G401 (cell line): ENCODE data around the gene CCN2. TPM values are rescaled to one million over a fixed set of nuclear protein-coding genes. Genes with fewer than 3 reads are reported as not detected.
"Not testable (repeated sequence)": the region's sequence is repeated elsewhere in the genome, so short reads cannot be mapped to it uniquely, and the experiment has no call there.

Experiments used
- DNase-seq: peaks from one replicate; pipeline ENCODE4 v3.0.0-alpha.2; 2015; ENCODE audit warnings: low spot score
- in situ Hi-C: cut with HindIII; loops from 2 replicates; pipeline ENCODE4 v1.10.0; 2016; ENCODE audit warnings: low sequenced_read_pairs, mixed read lengths
- total RNA-seq: library from RNA; depleted of rRNA; stranded (reverse); fragments of >200 nt; shearing (Covaris generic); gene quantifications from 2 replicates; pipeline ENCODE4 v1.2.3, GENCODE V29; 2014

The CCN2 gene
- total RNA-seq, 1 experiment from 2014 or later = 42.9 TPM

DNA sequence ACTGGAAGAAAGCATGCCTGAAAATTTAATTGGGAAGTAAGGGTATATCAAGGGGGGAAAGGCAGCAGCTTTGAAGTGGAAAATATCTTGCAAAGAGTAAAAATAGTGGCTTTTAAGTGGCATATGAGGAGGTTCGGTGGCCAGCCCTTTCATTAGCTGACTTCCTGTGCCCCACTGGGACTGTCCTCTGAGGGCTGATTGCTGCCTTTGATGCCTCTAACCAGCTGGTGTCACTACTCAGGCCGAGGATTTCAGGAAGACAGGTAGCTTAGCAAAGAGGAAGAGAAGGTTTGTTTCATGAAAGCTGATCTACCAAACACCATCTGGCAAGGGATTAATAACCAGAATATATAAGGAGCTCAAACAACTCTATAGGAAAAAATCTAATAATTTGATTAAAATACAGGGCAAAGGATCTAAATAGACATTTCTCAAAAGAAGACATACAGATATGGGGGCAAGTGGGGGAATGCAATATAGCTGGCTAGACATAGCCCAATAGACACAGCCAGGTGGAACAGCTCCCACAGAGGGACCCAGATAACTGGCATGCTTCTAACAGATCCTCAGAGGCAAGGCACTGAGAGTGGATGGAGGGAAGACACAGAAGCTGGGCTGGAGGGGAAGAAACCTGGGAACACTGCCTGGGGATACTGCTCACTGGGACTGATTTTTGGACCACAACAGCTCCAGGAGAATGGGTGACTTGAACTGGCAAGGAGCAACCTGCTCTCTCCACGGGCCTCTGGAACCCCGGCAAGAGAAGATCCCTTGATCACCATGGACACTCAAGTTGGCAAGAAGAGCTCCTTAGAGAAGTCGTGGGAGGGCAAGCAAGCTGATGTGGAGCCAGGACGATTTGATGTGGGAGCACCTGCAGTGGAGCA is 33.2 kb downstream of the CCN2 start:
- no peak for DNase-seq
- in situ Hi-C loops = no loop called here

GRCh38 chr6:131917318-131917717 is 33.9 kb downstream of the CCN2 start:
- in situ Hi-C loops = no loop called here
- no peak for DNase-seq

- in situ Hi-C loops = no loop called here
- no peak for DNase-seq
Observed at GRCh38 chr6:131916847-131917246, 34.3 kb downstream of the CCN2 start.

GRCh38 chr6:131916091-131916796 is 34.9 kb downstream of the CCN2 start:
- DNase-seq, in situ Hi-C loops: not testable (repeated sequence)

DNA sequence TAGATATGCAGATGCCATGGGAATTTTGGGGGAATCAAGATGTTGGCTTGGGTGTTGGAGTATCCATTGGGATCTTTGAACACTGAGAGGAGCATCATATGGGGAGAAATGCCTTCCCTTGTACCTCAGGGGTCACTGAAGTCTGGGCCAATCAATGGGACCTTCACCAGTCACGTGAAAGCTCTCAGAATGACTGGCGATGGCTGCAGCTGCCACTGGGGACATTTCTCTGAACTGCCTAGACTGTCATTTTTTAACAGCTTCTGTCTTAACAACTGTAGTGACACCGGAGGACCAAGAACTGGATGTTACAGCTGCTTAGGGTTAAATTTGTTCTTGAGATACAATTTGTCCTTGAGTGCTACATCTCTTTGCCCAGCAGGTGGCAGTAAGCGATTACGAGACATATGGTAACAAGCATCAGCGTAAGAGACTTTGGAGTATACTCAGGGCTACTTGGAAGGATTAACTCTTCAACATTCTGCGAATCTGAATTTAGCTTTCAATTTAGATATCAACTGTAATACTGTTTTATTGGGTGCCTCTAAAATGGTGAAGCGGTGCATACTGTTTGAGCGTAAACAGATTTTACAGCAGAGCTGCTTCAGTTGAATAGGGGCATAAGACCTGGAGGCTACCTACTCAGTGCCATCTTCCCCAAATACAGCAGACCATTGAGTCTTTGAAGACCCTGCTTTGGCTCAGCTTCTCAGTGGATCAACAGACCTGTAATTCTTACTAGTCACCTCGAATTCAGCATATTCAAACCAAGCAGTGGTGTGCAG is 36.0 kb downstream of the CCN2 start:
- DNase-seq = peak; percentile 48
- in situ Hi-C loops = no loop called here

GRCh38 chr6:131914234-131914633 is 36.9 kb downstream of the CCN2 start:
- in situ Hi-C loops = no loop called here
- DNase-seq = no peak

GRCh38 chr6:131911951-131912350 is 39.2 kb downstream of the CCN2 start:
- no peak for DNase-seq
- in situ Hi-C loops = no loop called here

GRCh38 chr6:131910956-131911355 is 40.2 kb downstream of the CCN2 start:
- in situ Hi-C loops = no loop called here
- no peak for DNase-seq

DNA sequence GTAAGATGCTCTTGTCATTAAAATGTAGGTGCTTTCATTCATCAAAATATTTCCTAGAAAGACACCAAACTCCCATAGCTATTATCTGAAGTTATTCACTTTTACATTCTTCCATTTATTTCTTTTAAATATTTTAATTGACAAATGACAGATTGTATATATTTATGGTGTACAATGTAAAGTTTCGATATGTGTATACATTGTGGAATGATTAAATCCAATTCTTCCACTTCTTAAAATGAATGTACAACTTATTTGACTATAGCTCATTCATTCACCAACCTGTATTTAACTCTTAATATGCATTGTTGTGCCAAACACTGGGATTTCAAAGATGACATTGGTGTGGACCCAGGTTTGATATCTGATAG is 41.0 kb downstream of the CCN2 start:
- in situ Hi-C loops = no loop called here
- DNase-seq = no peak

DNA sequence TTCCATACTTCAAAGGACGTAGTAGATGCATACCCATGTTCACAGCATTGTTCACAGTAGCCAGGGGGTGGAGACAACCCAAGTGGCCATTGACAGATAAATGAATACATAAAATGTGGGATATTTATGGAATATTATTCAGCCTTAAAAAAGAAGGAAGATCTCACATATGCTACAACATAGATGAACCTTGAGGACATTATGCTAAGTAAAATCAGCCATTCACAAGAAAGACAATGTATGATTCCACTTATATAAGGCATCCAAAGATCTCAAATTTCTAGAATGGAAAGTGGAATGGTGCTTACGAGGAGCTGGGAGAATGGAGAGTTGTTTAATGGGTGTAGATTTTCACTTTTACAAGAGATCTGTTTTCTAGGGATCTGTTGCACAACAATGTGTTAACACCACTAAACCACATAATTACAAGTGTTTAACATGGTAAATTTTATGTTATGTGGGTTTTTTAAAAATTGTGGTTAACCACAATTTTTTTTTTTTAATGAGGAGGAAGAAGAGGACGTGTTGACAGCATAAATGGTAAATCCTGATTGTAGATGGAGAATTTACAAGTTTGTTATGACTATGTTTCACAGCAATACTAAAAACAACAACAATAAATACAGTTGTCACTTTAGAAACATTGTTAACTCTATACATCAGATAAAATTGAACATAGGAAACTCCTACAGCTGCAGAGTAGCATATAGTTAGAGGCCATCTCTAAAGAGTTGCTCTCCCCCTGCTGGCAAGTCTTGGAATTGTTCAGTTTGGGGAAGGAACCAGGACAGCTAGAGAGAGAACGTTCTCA is 41.6 kb downstream of the CCN2 start:
- in situ Hi-C loops = no loop called here
- peak; percentile 57 for DNase-seq

- in situ Hi-C loops, DNase-seq: not testable (repeated sequence)
Observed at GRCh38 chr6:131908787-131909186, 42.4 kb downstream of the CCN2 start.

- in situ Hi-C loops, DNase-seq: not testable (repeated sequence)
Observed at GRCh38 chr6:131903734-131904133, 47.4 kb downstream of the CCN2 start.

GRCh38 chr6:131901326-131901873 is 49.8 kb downstream of the CCN2 start:
- DNase-seq, in situ Hi-C loops: not testable (repeated sequence)

- in situ Hi-C loops = no loop called here
- no peak for DNase-seq
Observed at GRCh38 chr6:131900231-131900630, 50.9 kb downstream of the CCN2 start.

- no peak for DNase-seq
- in situ Hi-C loops = no loop called here
Observed at GRCh38 chr6:131898718-131899117, 52.5 kb downstream of the CCN2 start.
